ENCODE measurements around the gene C8B. TPM values are rescaled to one million over a fixed set of nuclear protein-coding genes. Genes with fewer than 3 reads are reported as not detected.

Gene C8B
- polyA plus RNA-seq, 1 donor from 2014 or later = not detected

DNA sequence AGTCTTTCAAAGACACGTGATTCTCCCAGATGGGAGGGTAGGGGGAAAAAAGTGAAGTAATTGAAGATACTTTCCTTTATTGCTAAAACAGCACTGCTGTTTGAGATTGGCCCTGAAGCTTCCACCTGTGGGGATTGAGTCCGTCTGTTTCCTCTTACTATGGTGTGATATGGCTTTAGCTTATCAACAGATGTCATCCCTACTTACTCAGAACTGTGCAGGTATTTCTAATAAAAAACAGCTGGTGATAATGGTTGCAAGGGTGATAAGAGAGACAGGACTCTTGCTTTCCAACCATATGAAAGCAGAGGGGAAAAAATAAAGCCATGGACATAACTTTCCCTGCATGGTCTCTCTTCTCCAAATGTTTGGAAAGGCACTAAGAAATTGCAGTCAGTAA lies 41.7 kb upstream of the C8B start:
- no peak overlapping the region for H2AFZ ChIP-seq (ENCODE audit: low read depth, low read length)
- TF ChIP-seq RAD21 (conservative IDR thresholded peaks at IDR 0.05) (no peak), TAF1 (IDR thresholded peaks at IDR 0.05; ENCODE audit: low read depth) (no peak), SMC3 (conservative IDR thresholded peaks at IDR 0.05; ENCODE audit: poor library complexity) (no peak), REST (IDR thresholded peaks at IDR 0.05; ENCODE audit: borderline replicate concordance) (no peak), MXI1 (conservative IDR thresholded peaks at IDR 0.05; ENCODE audit: poor library complexity, severe bottlenecking) (no peak), POLR2AphosphoS5 (IDR thresholded peaks at IDR 0.05) (no peak), EZH2 (IDR thresholded peaks at IDR 0.05; ENCODE audit: borderline replicate concordance, insufficient read depth, low read length, poor library complexity, severe bottlenecking) (no peak), EP300 (conservative IDR thresholded peaks at IDR 0.05; ENCODE audit: poor library complexity, severe bottlenecking) (no peak)
- TF ChIP-seq, protein P1, sequence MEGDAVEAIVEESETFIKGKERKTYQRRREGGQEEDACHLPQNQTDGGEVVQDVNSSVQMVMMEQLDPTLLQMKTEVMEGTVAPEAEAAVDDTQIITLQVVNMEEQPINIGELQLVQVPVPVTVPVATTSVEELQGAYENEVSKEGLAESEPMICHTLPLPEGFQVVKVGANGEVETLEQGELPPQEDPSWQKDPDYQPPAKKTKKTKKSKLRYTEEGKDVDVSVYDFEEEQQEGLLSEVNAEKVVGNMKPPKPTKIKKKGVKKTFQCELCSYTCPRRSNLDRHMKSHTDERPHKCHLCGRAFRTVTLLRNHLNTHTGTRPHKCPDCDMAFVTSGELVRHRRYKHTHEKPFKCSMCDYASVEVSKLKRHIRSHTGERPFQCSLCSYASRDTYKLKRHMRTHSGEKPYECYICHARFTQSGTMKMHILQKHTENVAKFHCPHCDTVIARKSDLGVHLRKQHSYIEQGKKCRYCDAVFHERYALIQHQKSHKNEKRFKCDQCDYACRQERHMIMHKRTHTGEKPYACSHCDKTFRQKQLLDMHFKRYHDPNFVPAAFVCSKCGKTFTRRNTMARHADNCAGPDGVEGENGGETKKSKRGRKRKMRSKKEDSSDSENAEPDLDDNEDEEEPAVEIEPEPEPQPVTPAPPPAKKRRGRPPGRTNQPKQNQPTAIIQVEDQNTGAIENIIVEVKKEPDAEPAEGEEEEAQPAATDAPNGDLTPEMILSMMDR (IDR thresholded peaks at IDR 0.05; ENCODE audit: poor library complexity, severe bottlenecking) = no peak
- no peaks in the 10 kb centered on the region for H4K20me1 ChIP-seq (ENCODE audit: insufficient read depth)
- H3K9me3 ChIP-seq (ENCODE audit: low read length) = no peaks in the 10 kb centered on the region
- H3K79me2 ChIP-seq (replicated peaks; ENCODE audit: insufficient read depth, low read length) = no peaks in the 10 kb centered on the region
- H3K27ac ChIP-seq (ENCODE audit: low read length) = no peak overlapping the region
- H3K4me2 ChIP-seq (ENCODE audit: low read length) = no peak overlapping the region
- H3F3A ChIP-seq (ENCODE audit: insufficient read depth, low read length, poor library complexity, severe bottlenecking) = no peaks in the 10 kb centered on the region
- H3K27me3 ChIP-seq (ENCODE audit: insufficient read depth, low read depth, low read length) = no peaks in the 10 kb centered on the region
- H3K36me3 ChIP-seq (ENCODE audit: insufficient read depth, low read length) = peaks cover 4% of the 10 kb centered on the region
- H3K9me2 ChIP-seq (ENCODE audit: insufficient read depth, low read length) = no peaks in the 10 kb centered on the region
- H3K4me3 ChIP-seq (ENCODE audit: low read length) = no peak overlapping the region
- H3K9ac ChIP-seq (ENCODE audit: low read length) = no peak overlapping the region

GRCh38 chr1:57003398-57004139 lies 37.8 kb upstream of the C8B start:
- Histone ChIP-seq H3K27me3 (ENCODE audit: insufficient read depth, low read depth, low read length) (no peaks in the 10 kb centered on the region), H3K36me3 (ENCODE audit: insufficient read depth, low read length) (peaks cover 4% of the 10 kb centered on the region), H3F3A (ENCODE audit: insufficient read depth, low read length, poor library complexity, severe bottlenecking) (no peaks in the 10 kb centered on the region), H2AFZ (ENCODE audit: low read depth, low read length) (no peak overlapping the region), H3K79me2 (replicated peaks; ENCODE audit: insufficient read depth, low read length) (no peaks in the 10 kb centered on the region), H3K9ac (ENCODE audit: low read length) (no peak overlapping the region), H3K9me3 (ENCODE audit: low read length) (no peaks in the 10 kb centered on the region), H3K4me2 (ENCODE audit: low read length) (no peak overlapping the region), H3K27ac (ENCODE audit: low read length) (no peak overlapping the region), H4K20me1 (ENCODE audit: insufficient read depth) (no peaks in the 10 kb centered on the region), H3K9me2 (ENCODE audit: insufficient read depth, low read length) (no peaks in the 10 kb centered on the region), H3K4me3 (ENCODE audit: low read length) (no peak overlapping the region)
- TF ChIP-seq POLR2AphosphoS5 (IDR thresholded peaks at IDR 0.05) (no peak), EP300 (conservative IDR thresholded peaks at IDR 0.05; ENCODE audit: poor library complexity, severe bottlenecking) (no peak), EZH2 (IDR thresholded peaks at IDR 0.05; ENCODE audit: borderline replicate concordance, insufficient read depth, low read length, poor library complexity, severe bottlenecking) (no peak), TAF1 (IDR thresholded peaks at IDR 0.05; ENCODE audit: low read depth) (no peak), REST (IDR thresholded peaks at IDR 0.05; ENCODE audit: borderline replicate concordance) (no peak), SMC3 (conservative IDR thresholded peaks at IDR 0.05; ENCODE audit: poor library complexity) (no peak), MXI1 (conservative IDR thresholded peaks at IDR 0.05; ENCODE audit: poor library complexity, severe bottlenecking) (no peak)
- TF ChIP-seq, protein P1 (IDR thresholded peaks at IDR 0.05; ENCODE audit: poor library complexity, severe bottlenecking) = no peak
